Measurements from ENCODE around the gene SLC49A3.

The SLC49A3 gene

DNA sequence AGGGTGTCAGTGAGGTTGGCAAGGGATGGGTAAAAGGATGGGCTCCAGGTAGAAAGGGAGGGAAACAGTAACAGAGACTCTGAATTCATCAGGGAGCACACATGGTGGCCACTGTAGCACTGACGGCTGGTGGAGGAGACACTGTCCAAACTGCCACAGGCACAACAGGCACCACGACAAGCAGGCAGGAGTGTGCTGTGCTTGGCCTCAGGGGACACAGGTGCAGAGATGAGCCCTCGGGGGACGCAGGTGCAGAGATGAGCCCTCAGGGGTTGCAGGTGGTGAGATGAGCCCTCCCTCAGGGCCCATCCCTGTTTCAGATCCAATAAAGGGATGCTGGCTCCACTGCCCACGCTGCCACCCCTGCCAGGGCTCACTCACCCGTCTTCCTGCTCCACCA lies 56.0 kb downstream of the SLC49A3 start:
- DNase-seq (ENCODE audit: low spot score), result no peak

DNA sequence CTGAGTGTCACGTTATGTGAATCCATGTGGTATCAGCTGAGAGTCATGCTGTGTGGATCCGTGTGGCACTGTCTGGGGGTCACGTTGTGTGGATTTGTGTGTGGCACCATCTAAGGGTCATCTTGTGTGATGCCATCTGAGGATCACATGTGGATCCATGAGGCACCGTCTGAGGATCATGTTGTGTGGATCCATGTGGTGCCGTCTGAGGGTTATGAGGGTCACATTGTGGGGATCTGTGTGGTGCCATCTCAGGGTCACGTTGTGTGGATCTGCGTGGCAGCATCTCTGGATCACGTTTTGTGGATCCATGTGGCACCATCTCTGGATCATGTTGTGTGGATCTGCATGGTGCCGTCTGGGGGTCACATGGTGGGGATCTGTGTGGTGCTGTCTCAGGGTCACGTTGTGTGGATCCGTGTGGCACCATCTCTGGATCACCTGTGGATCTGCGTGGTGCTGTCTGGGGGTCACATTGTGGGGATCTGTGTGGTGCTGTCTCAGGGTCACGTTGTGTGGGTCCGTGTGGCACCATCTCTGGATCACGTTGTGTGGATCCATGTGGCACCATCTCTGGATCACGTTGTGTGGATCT lies 56.7 kb downstream of the SLC49A3 start:
- DNase-seq (ENCODE audit: low spot score), result peak; percentile 51
